Activated CD4-positive, alpha-beta T cell treated with anti-CD3 and anti-CD28 coated beads for 36 hours (primary cell): ENCODE measurements around the gene DNM2. TPM values are rescaled to one million over a fixed set of nuclear protein-coding genes. Genes with fewer than 3 reads are reported as not detected.
A peak's percentile ranks its signal among the peaks of the same experiment; 100 is the strongest.
"Not testable (repeated sequence)": the region's sequence is repeated elsewhere in the genome, so short reads cannot be mapped to it uniquely, and the experiment has no call there.

Experiments used
- ATAC-seq: fragments of 200-7000 bp; cut with Tn5 transposase; one replicate; pipeline ENCODE4 v1.10.0; 2021; ENCODE audit warnings: mild to moderate bottlenecking, moderate library complexity
- CTCF ChIA-PET: fragments of 350-600 bp; sonication (Branson Sonifier 250); formaldehyde crosslinking; loops from one replicate; lab custom pipeline; 2021; ENCODE audit warnings: antibody characterized with exemption; lab: Charles Lee
- POLR2A ChIA-PET: fragments of 350-600 bp; sonication (Branson Sonifier 250); formaldehyde crosslinking; loops from one replicate; lab custom pipeline; 2021; ENCODE audit warnings: antibody characterized with exemption, inconsistent platforms; lab: Charles Lee
- DNase-seq: peaks from one replicate; pipeline ENCODE4 v3.0.0-alpha.2; 2020
- H3K27ac Mint-ChIP-seq: one replicate; pipeline ENCODE4 v1.8.0; 2021; ENCODE audit warnings: mixed read lengths
- H3K27me3 Mint-ChIP-seq: one replicate; pipeline ENCODE4 v1.8.0; 2021; ENCODE audit warnings: mixed read lengths
- H3K36me3 Mint-ChIP-seq: one replicate; pipeline ENCODE4 v1.8.0; 2021; ENCODE audit warnings: low read depth, mixed read lengths
- H3K4me1 Mint-ChIP-seq: one replicate; pipeline ENCODE4 v1.8.0; 2021; ENCODE audit warnings: mixed read lengths
- H3K4me3 Mint-ChIP-seq: one replicate; pipeline ENCODE4 v1.8.0; 2021; ENCODE audit warnings: mild to moderate bottlenecking, moderate library complexity, mixed read lengths
- H3K9me3 Mint-ChIP-seq: one replicate; pipeline ENCODE4 v1.8.0; 2021; ENCODE audit warnings: low read depth, mixed read lengths
- intact Hi-C, 2 experiments: fragments of 100-400 bp; cut with DNase I in 1 of 2; cut with micrococcal nuclease in 1 of 2; formaldehyde crosslinking; loops; one replicate each; pipeline versions ENCODE4 v1.14.2 to v1.15.1; 2022 to 2024; cut with DNase I, micrococcal nuclease
- total RNA-seq, 2 experiments: library from RNA; stranded (reverse); gene quantifications; one replicate each; pipeline ENCODE4 v1.2.3, GENCODE V29; 2021

DNM2 gene
- 100 to 1,000 TPM; 167 to 185 TPM for total RNA-seq

DNA sequence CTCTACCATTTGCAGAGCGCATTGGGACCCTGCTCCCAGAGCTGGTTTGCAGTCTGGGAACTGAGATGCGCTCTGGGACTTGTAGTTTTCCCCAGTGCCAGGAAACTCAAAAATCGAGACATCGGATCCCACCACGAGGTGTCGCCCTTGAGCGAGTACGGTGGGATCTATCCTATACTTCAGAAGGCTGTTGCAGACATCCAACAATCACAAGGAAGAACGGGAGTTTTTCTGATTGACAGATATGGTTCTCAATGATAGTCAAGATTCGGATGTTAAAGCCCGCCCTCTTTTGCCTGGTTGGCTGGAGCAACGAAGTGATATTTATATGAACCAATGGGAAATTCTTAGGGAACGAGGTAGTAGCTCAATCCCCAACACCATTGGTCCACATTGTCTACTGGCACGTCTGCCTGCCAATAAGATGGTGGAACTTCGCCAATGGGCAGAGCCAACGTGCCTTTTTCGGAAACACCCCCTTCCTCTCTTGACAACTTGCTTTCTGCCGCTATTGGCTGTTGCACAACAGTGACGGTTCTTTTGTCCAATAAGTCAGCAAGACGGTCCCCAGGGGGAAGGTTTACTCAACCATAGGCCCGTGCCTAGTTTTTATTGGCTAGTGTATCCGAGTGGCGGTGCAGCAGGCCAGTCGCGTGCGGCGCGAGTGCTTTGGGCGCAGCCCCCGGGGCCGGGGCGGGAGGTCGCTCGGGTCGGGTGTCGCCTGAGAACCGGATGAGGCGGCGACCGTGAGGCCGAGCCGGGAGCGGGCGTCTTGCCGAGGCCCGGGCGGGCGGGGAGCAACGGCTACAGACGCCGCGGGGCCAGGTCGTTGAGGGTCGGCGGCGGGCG is at the start of gene DNM2:
TSS of gene DNM2 (plus strand) at position 724 of the 849 bp plus-strand sequence. CDS start 164 bp downstream, outside the sequence.
- DNase-seq (peak; percentile 98), ATAC-seq (peak; percentile 92)
- Mint-ChIP-seq H3K36me3 (peaks cover 11% of the 10 kb centered on the region), H3K4me1 (peaks cover 45% of the 10 kb centered on the region), H3K27ac (peak within 1 kb of the TSS; percentile 89), H3K9me3 (no peaks in the 10 kb centered on the region), H3K4me3 (peak within 1 kb of the TSS; percentile 97), H3K27me3 (no peaks in the 10 kb centered on the region)
- POLR2A ChIA-PET: interaction anchor here (0.6 to 3.4 kb wide), 11 partner anchors 13 to 157 kb away, joined by 3 to 21 read pairs (median 4); partner anchors contain the start of genes C19orf38, KRI1, QTRT1 and TMED1
- CTCF ChIA-PET: interaction anchor here (0.5 to 4.2 kb wide), 42 partner anchors 11 to 315 kb away, joined by 3 to 48 read pairs (median 4); partner anchors contain the start of genes CDC37, QTRT1 and TMED1
- intact Hi-C loops: loop anchor here (1.0 to 5.0 kb wide), 23 partner anchors 14 to 658 kb away; partner anchors contain the start of genes CARM1 (in 1 of the 2), CDC37 (in 1 of the 2), ILF3 (in 1 of the 2) and KRI1 (in 1 of the 2)

DNA sequence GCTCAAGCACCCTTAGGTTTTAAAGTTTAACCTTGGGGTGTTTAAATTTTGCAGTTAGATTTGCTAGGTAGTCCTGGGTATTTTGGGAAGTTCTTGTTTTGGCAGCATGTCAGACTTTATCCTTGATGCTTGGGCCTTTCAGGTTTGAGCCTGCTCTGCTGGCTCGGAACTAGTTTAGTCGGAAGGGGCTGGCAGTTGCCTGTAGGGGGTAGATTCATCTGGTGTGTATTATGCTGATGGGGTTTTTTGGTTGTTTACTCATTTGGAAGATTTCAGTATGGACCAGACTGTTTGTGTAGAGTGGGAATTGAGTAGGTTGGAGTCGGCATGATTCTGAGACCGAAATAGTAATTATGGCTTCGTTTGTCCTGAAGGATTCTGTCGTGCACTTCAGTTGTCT is 48.6 kb upstream of the DNM2 start:
- no peaks in the 10 kb centered on the region for H3K9me3 Mint-ChIP-seq
- H3K4me3 Mint-ChIP-seq: no peak overlapping the region
- POLR2A ChIA-PET: interaction anchor here (0.6 kb wide), 1 partner anchor 77 kb away, joined by 5 read pairs; no protein-coding TSS in a partner anchor
- DNase-seq (no peak), ATAC-seq (no peak)
- CTCF ChIA-PET: interaction anchor here (1.1 to 2.3 kb wide), 2 partner anchors 11 to 40 kb away, joined by 3 to 8 read pairs; no protein-coding TSS in a partner anchor
- H3K27me3 Mint-ChIP-seq: no peaks in the 10 kb centered on the region
- peaks cover 43% of the 10 kb centered on the region for H3K36me3 Mint-ChIP-seq
- peak overlapping the region; percentile 1 for H3K27ac Mint-ChIP-seq
- H3K4me1 Mint-ChIP-seq: peaks cover 28% of the 10 kb centered on the region
- intact Hi-C loops: no loop called here

DNA sequence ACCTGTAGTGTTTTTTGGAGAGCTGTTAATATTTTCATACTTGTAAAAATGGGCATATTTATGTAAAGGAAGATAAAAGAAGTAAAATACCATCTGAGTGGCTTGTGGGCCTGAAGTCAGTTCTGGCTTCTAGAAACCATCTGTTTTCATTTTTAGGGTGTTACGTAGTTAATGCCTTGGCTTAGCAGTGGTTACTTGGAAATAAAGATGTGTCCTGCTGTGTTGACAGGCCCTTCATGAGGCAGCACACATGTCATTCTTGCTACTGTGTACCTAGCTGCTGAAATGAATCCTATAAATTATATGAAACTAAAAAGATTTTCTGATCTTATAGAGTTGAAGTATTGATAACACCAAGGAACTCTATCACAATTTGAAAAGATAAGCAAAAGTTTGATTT is 47.7 kb upstream of the DNM2 start:
- ChIA-PET POLR2A (interaction anchor here (0.5 to 0.6 kb wide), 2 partner anchors 13 to 31 kb away, joined by 3 read pairs; no protein-coding TSS in a partner anchor), CTCF (interaction anchor here (0.7 to 1.0 kb wide), 5 partner anchors 15 to 162 kb away, joined by 3 to 6 read pairs (median 3); no protein-coding TSS in a partner anchor)
- DNase-seq (no peak), ATAC-seq (no peak)
- Mint-ChIP-seq H3K4me3 (no peak overlapping the region), H3K36me3 (peaks cover 47% of the 10 kb centered on the region), H3K4me1 (peaks cover 28% of the 10 kb centered on the region), H3K27me3 (no peaks in the 10 kb centered on the region), H3K27ac (peak overlapping the region; percentile 31), H3K9me3 (no peaks in the 10 kb centered on the region)
- intact Hi-C loops: loop anchor here in 1 of 2 experiments (10.0 kb wide), 1 partner anchor 525 kb away; no protein-coding TSS in a partner anchor

DNA sequence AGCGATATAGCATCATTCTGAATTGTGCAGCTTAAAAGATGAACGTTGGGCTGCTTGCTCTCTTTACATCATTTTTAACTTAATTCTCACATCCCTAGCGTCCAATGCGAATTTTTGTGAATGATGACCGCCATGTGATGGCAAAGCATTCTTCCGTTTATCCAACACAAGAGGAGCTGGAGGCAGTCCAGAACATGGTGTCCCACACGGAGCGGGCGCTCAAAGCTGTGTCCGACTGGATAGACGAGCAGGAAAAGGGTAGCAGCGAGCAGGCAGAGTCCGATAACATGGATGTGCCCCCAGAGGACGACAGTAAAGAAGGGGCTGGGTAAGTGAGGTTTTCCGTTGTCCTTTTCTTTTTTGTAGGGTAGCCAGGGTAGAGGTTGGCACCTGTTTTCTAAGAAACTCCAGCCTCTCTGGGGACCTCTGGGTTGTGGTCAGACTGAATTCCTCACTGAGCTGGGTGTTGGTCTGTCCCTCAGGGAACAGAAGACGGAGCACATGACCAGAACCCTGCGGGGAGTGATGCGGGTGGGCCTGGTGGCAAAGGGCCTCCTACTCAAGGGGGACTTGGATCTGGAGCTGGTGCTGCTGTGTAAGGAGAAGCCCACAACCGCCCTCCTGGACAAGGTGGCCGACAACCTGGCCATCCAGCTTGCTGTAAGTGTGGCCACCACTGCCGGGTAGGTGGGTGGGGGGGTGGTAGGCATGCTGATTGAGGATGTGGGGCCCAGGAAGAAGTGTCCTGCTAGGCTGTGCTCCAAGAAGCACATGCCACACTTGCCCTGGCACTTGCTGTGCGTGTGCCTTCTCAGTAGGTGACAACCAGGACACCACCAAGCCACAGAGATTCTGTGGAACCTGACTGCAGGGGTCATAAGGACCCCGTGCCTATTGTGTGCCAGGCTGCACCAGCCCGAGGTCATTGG is 46.7 kb upstream of the DNM2 start:
- H3K4me3 Mint-ChIP-seq: no peak overlapping the region
- peaks cover 27% of the 10 kb centered on the region for H3K4me1 Mint-ChIP-seq
- ChIA-PET POLR2A (interaction anchor here (0.6 to 2.3 kb wide), 6 partner anchors 9 to 177 kb away, joined by 3 to 11 read pairs (median 4); partner anchors contain the start of gene QTRT1), CTCF (interaction anchor here (0.7 to 3.1 kb wide), 8 partner anchors 19 to 163 kb away, joined by 3 to 10 read pairs (median 3); no protein-coding TSS in a partner anchor)
- H3K27me3 Mint-ChIP-seq: no peaks in the 10 kb centered on the region
- H3K27ac Mint-ChIP-seq: no peak overlapping the region
- H3K36me3 Mint-ChIP-seq: peaks cover 52% of the 10 kb centered on the region
- ATAC-seq (no peak), DNase-seq (no peak)
- no peaks in the 10 kb centered on the region for H3K9me3 Mint-ChIP-seq
- intact Hi-C loops: loop anchor here in 1 of 2 experiments (10.0 kb wide), 1 partner anchor 526 kb away; no protein-coding TSS in a partner anchor

DNA sequence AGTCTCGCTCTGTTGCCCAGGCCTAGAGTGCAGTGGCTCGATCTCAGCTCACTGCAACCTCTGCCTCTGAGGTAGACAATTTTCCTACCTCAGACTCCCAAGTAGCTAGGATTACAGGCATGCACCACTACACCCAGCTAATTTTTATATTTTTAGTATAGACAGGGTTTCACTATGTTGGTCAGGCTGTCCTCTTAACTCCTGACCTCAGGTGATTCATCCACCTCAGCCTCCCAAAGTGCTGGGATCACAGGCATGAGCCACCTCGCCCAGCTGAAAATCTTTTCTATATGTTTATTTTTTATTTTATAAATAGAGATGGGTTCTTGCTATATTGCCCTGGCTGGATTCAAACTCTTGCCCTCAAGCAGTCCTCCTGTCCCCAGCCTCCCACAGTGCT is 46.0 kb upstream of the DNM2 start:
- not testable (repeated sequence) for H3K27ac Mint-ChIP-seq, H3K9me3 Mint-ChIP-seq, H3K27me3 Mint-ChIP-seq, ATAC-seq, DNase-seq, H3K4me3 Mint-ChIP-seq
- Mint-ChIP-seq H3K36me3 (peaks cover 50% of the 10 kb centered on the region), H3K4me1 (peaks cover 19% of the 10 kb centered on the region)
- CTCF ChIA-PET: interaction anchor here (0.7 to 3.1 kb wide), 4 partner anchors 18 to 135 kb away, joined by 3 to 10 read pairs (median 5); no protein-coding TSS in a partner anchor
- POLR2A ChIA-PET: interaction anchor here (0.6 to 2.3 kb wide), 4 partner anchors 10 to 29 kb away, joined by 3 to 11 read pairs (median 4); partner anchors contain the start of gene QTRT1
- intact Hi-C loops: loop anchor here in 1 of 2 experiments (10.0 kb wide), 1 partner anchor 527 kb away; no protein-coding TSS in a partner anchor

DNA sequence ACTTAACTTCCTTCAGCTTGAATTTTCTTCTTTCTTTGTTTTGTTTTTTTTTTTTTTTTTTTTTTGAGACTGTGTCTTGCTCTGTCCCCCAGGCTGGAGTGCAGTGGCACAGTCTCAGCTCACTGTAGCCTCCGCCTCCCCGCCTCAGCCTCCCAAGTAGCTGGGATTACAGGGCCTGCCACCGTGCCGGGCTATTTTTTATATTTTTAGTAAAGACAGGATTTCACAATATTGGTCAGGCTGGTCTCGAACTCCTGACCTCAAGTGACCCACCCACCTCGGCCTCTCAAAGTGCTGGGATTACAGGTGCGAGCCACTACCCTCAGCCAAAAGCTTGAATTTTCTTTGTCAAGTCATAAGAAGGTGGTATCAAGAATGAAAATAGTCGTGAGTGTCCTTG is 42.7 kb upstream of the DNM2 start:
- not testable (repeated sequence) for ATAC-seq
- H3K36me3 Mint-ChIP-seq: peaks cover 66% of the 10 kb centered on the region
- POLR2A ChIA-PET: interaction anchor here (1.0 kb wide), 1 partner anchor 161 kb away, joined by 3 read pairs; the partner anchor contains the start of gene TMED1

DNA sequence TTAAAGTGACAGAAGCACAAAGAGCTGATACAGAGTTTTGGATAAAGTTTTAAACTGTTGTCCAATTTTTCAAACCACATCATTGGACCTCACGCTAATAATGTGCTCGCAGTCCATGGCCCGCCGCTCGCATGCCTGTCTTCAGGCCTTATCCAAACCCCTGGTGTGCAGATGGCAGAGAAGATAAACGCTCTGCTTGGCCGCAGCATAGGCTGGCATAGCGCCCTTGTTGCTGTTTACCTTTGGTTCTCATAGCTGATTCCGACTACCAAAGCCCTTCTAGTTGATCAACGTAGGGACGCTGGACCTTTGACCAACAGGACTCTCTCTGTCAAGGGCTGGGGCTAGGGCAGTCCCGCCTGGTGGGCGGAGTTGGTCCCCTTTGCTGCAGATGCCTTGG is 40.1 kb upstream of the DNM2 start:
- peaks cover 72% of the 10 kb centered on the region for H3K36me3 Mint-ChIP-seq
- no peak overlapping the region for H3K4me3 Mint-ChIP-seq
- H3K9me3 Mint-ChIP-seq: no peaks in the 10 kb centered on the region
- DNase-seq (no peak), ATAC-seq (no peak)
- H3K27ac Mint-ChIP-seq: no peak overlapping the region
- H3K4me1 Mint-ChIP-seq: no peaks in the 10 kb centered on the region
- ChIA-PET POLR2A (no interaction called here), CTCF (no interaction called here)
- intact Hi-C loops: loop anchor here in 1 of 2 experiments (10.0 kb wide), 1 partner anchor 533 kb away; no protein-coding TSS in a partner anchor
- no peaks in the 10 kb centered on the region for H3K27me3 Mint-ChIP-seq

More for the DNA sequence above, 42.7 kb upstream of the DNM2 start:
- H3K9me3 Mint-ChIP-seq, DNase-seq, H3K27ac Mint-ChIP-seq, H3K27me3 Mint-ChIP-seq, CTCF ChIA-PET, H3K4me1 Mint-ChIP-seq, H3K4me3 Mint-ChIP-seq: not testable (repeated sequence)
- intact Hi-C loops: loop anchor here in 1 of 2 experiments (10.0 kb wide), 1 partner anchor 530 kb away; no protein-coding TSS in a partner anchor

DNA sequence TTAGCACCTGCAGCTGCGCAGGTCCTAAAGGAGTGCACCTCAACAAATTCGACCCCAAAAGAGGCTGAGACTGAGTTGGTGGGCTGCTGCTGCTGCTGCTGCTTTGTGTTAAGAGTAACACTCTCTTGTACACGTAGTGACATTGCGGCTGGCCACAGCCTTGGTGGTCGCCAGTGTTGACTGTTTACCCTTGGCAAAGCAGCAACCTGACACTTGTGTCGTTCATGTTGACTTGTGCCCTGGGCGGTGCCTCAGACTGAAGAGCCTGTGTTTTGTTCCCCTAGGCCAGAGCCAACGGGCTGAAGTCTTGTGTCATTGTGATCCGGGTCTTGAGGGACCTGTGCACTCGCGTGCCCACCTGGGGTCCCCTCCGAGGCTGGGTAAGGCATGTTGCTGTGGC is 39.1 kb upstream of the DNM2 start:
- Mint-ChIP-seq H3K4me1 (no peaks in the 10 kb centered on the region), H3K4me3 (no peak overlapping the region), H3K9me3 (no peaks in the 10 kb centered on the region), H3K36me3 (peaks cover 65% of the 10 kb centered on the region), H3K27me3 (no peaks in the 10 kb centered on the region), H3K27ac (no peak overlapping the region)
- ATAC-seq (no peak), DNase-seq (no peak)
- ChIA-PET POLR2A (no interaction called here), CTCF (no interaction called here)
- intact Hi-C loops: loop anchor here in 1 of 2 experiments (10.0 kb wide), 1 partner anchor 534 kb away; no protein-coding TSS in a partner anchor

DNA sequence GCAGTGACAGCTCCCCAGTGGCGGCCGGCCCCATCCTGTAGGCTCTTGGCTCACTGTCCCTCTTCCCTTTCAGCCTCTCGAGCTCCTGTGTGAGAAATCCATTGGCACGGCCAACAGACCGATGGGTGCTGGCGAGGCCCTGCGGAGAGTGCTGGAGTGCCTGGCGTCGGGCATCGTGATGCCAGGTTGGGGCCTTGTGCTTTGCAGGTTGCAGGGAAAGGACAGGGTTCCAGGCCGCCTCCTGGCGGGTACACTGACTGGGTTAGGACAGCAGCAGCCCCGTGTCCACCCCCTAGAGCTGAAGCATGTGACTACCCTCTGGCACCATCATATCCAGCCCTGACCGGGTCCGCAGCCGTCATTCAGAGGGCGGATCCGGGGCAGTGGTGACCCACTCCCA is 38.1 kb upstream of the DNM2 start:
- peaks cover 71% of the 10 kb centered on the region for H3K36me3 Mint-ChIP-seq
- DNase-seq (no peak), ATAC-seq (no peak)
- H3K4me1 Mint-ChIP-seq: no peaks in the 10 kb centered on the region
- intact Hi-C loops: loop anchor here in 1 of 2 experiments (10.0 kb wide), 1 partner anchor 535 kb away; no protein-coding TSS in a partner anchor
- no peak overlapping the region for H3K4me3 Mint-ChIP-seq
- CTCF ChIA-PET: interaction anchor here (0.7 to 1.4 kb wide), 2 partner anchors 36 to 62 kb away, joined by 3 read pairs; no protein-coding TSS in a partner anchor
- no peaks in the 10 kb centered on the region for H3K27me3 Mint-ChIP-seq
- POLR2A ChIA-PET: no interaction called here
- H3K9me3 Mint-ChIP-seq: no peaks in the 10 kb centered on the region
- no peak overlapping the region for H3K27ac Mint-ChIP-seq
